WTC11 (cell line): ENCODE data around the gene RPN1.

ENCODE experiments used
- CTCF ChIP-seq: fragments of 200-600 bp; IDR thresholded peaks from 2 replicates; pipeline ENCODE4 v1.8.0; 2022; ENCODE audit warnings: antibody characterized with exemption
- E2F1 ChIP-seq: sonication (generic); formaldehyde crosslinking; IDR thresholded peaks from 2 replicates; pipeline ENCODE4 v1.8.0; 2022; ENCODE audit warnings: mild to moderate bottlenecking, missing genetic modification reagents
- E2F5 ChIP-seq: sonication (generic); formaldehyde crosslinking; IDR thresholded peaks from 2 replicates; pipeline ENCODE4 v1.8.1; 2022; ENCODE audit warnings: mild to moderate bottlenecking, moderate library complexity, missing genetic modification reagents
- ELF4 ChIP-seq: sonication (generic); formaldehyde crosslinking; IDR thresholded peaks from 2 replicates; pipeline ENCODE4 v1.8.1; 2022; ENCODE audit warnings: low read depth, mild to moderate bottlenecking, moderate library complexity, missing genetic modification reagents
- ETV6 ChIP-seq: sonication (generic); formaldehyde crosslinking; IDR thresholded peaks from 2 replicates; pipeline ENCODE4 v1.8.1; 2022; ENCODE audit warnings: mild to moderate bottlenecking, missing genetic modification reagents
- GABPB1 ChIP-seq: sonication (generic); formaldehyde crosslinking; IDR thresholded peaks from 2 replicates; pipeline ENCODE4 v1.8.1; 2023; ENCODE audit warnings: mild to moderate bottlenecking, missing genetic modification reagents
- MAX ChIP-seq: sonication (generic); formaldehyde crosslinking; IDR thresholded peaks from 2 replicates; pipeline ENCODE4 v1.8.0; 2022; ENCODE audit warnings: mild to moderate bottlenecking, missing genetic modification reagents
- MLX ChIP-seq: sonication (generic); formaldehyde crosslinking; IDR thresholded peaks from 2 replicates; pipeline ENCODE4 v1.8.1; 2023; ENCODE audit warnings: mild to moderate bottlenecking, missing genetic modification reagents, moderate library complexity
- TP53 ChIP-seq: sonication (generic); formaldehyde crosslinking; IDR thresholded peaks from 2 replicates; pipeline ENCODE4 v1.8.1; 2023; ENCODE audit warnings: mild to moderate bottlenecking, missing genetic modification reagents
- ZNF232 ChIP-seq: sonication (generic); formaldehyde crosslinking; IDR thresholded peaks from 2 replicates; pipeline ENCODE4 v1.8.0; 2022; ENCODE audit warnings: mild to moderate bottlenecking, missing genetic modification reagents
- ZNF317 ChIP-seq: sonication (generic); formaldehyde crosslinking; IDR thresholded peaks from 2 replicates; pipeline ENCODE4 v1.8.1; 2023; ENCODE audit warnings: low read depth, mild to moderate bottlenecking, moderate library complexity, missing genetic modification reagents, borderline replicate concordance

- TF ChIP-seq TP53 (CRISPR knock-in tag) = no peak
- no peak for TF ChIP-seq GABPB1 (CRISPR knock-in tag)
- TF ChIP-seq ZNF232 (CRISPR knock-in tag) = no peak
- TF ChIP-seq ZNF317 (CRISPR knock-in tag) = no peak
- TF ChIP-seq ETV6 (CRISPR knock-in tag) = no peak
- no peak for TF ChIP-seq CTCF
- TF ChIP-seq MLX = no peak
- no peak for TF ChIP-seq MAX (CRISPR knock-in tag)
- TF ChIP-seq ELF4 (CRISPR knock-in tag) = no peak
- TF ChIP-seq E2F1 (CRISPR knock-in tag) = no peak
- no peak for TF ChIP-seq E2F5
These were observed 72.3 kb downstream of the RPN1 start for GRCh38 chr3:128578346-128578745.
